IMR-90 (cell line): Measurements from ENCODE around the gene KIF22. TPM values are rescaled to one million over a fixed set of nuclear protein-coding genes. Genes with fewer than 3 reads are reported as not detected.

Experiments used
- ATAC-seq: fragments of 200-7000 bp; cut with Tn5 transposase; 2 replicates; pipeline ENCODE4 v1.9.1; 2020; ENCODE audit warnings: low read depth, mild to moderate bottlenecking, moderate library complexity
- BruUV-seq: library from RNA; stranded (reverse); fragments of 400-500 nt; replicated peaks from 2 replicates; lab custom pipeline; 2021; lab: Mats Ljungman, UMichigan
- CTCF ChIA-PET: fragments of 300-600 bp; formaldehyde crosslinking; extraction: SDS; loops from one replicate; lab custom pipeline; 2021; ENCODE audit warnings: antibody characterized with exemption; lab: Yijun Ruan, JAX
- POLR2A ChIA-PET: fragments of 300-600 bp; sonication (Branson Sonifier 250); formaldehyde crosslinking; loops from one replicate; lab custom pipeline; 2022; ENCODE audit warnings: antibody characterized with exemption; ENCODE audit not compliant: unreplicated experiment; lab: Charles Lee
- DNase-seq: peaks from one replicate; pipeline ENCODE4 v3.0.0; 2013
- H2AFZ ChIP-seq: replicated peaks from 2 replicates; pipeline ENCODE3; 2013; ENCODE audit warnings: low read length, mild to moderate bottlenecking; ENCODE audit not compliant: poor library complexity
- H2AK5ac ChIP-seq: 2 replicates; pipeline ENCODE4 v1.6.1; 2013; ENCODE audit warnings: low read depth, low read length, inconsistent platforms
- H2AK9ac ChIP-seq: replicated peaks from 2 replicates; pipeline ENCODE3; 2013; ENCODE audit warnings: mild to moderate bottlenecking, low read depth, low read length, moderate library complexity; ENCODE audit not compliant: poor library complexity
- H2BK120ac ChIP-seq: 2 replicates; pipeline ENCODE4 v1.6.1; 2013; ENCODE audit warnings: low read depth, low read length, inconsistent platforms
- H2BK15ac ChIP-seq: 3 replicates; pipeline ENCODE4 v1.6.1; 2013; ENCODE audit warnings: low read depth, low read length, inconsistent platforms
- H2BK20ac ChIP-seq: 2 replicates; pipeline ENCODE4 v1.6.1; 2013; ENCODE audit warnings: low read depth, mild to moderate bottlenecking, inconsistent platforms, low read length, moderate library complexity
- H2BK5ac ChIP-seq: 2 replicates; pipeline ENCODE4 v1.6.1; 2013; ENCODE audit warnings: mild to moderate bottlenecking, low read depth, low read length, inconsistent platforms; ENCODE audit not compliant: poor library complexity, severe bottlenecking
- H3K14ac ChIP-seq: replicated peaks from 2 replicates; pipeline ENCODE4 v1.6.1; 2013; ENCODE audit warnings: low read depth, low read length, inconsistent platforms
- H3K18ac ChIP-seq: 2 replicates; pipeline ENCODE4 v1.6.1; 2013; ENCODE audit warnings: low read depth, low read length, control low read depth
- H3K23ac ChIP-seq: 2 replicates; pipeline ENCODE4 v1.6.1; 2013; ENCODE audit warnings: low read depth, low read length, inconsistent platforms
- H3K27ac ChIP-seq: 2 replicates; pipeline ENCODE4 v1.5.1; 2013; ENCODE audit warnings: mild to moderate bottlenecking, control low read depth, low read length; ENCODE audit not compliant: insufficient read depth
- H3K27me3 ChIP-seq: 2 replicates; pipeline ENCODE4 v1.6.1; 2013; ENCODE audit warnings: low read length; ENCODE audit not compliant: control insufficient read depth, insufficient read depth
- H3K36me3 ChIP-seq: 2 replicates; pipeline ENCODE4 v1.6.1; 2013; ENCODE audit warnings: low read length, mixed read lengths; ENCODE audit not compliant: control insufficient read depth, insufficient read depth
- H3K4ac ChIP-seq: 2 replicates; pipeline ENCODE4 v1.6.1; 2013; ENCODE audit warnings: low read depth, low read length, inconsistent platforms
- H3K4me1 ChIP-seq: 2 replicates; pipeline ENCODE4 v1.6.1; 2013; ENCODE audit warnings: low read length, mixed read lengths; ENCODE audit not compliant: control insufficient read depth, insufficient read depth
- H3K4me2 ChIP-seq: 2 replicates; pipeline ENCODE4 v1.6.1; 2013; ENCODE audit warnings: low read depth, mild to moderate bottlenecking, control low read depth, low read length, moderate library complexity
- H3K4me3 ChIP-seq: 2 replicates; pipeline ENCODE4 v1.5.1; 2013; ENCODE audit warnings: low read depth, mild to moderate bottlenecking, control low read depth, low read length, moderate library complexity; ENCODE audit not compliant: insufficient read depth
- H3K56ac ChIP-seq: 2 replicates; pipeline ENCODE4 v1.6.1; 2013; ENCODE audit warnings: low read length, inconsistent platforms; ENCODE audit not compliant: insufficient read depth; ENCODE audit errors: extremely low read depth
- H3K79me1 ChIP-seq, 2 experiments: 2 replicates each; pipeline ENCODE4 v1.6.1; 2013; ENCODE audit warnings: low read length in 2 of 2, inconsistent platforms in 1 of 2, low read depth in 1 of 2
- H3K9ac ChIP-seq: 2 replicates; pipeline ENCODE4 v1.6.1; 2013; ENCODE audit warnings: low read depth, low read length, control low read depth
- H3K9me1 ChIP-seq: 2 replicates; pipeline ENCODE4 v1.6.1; 2013; ENCODE audit warnings: low read length, inconsistent platforms; ENCODE audit not compliant: insufficient read depth
- H3K9me3 ChIP-seq: 2 replicates; pipeline ENCODE4 v1.6.1; 2013; ENCODE audit warnings: low read length; ENCODE audit not compliant: control insufficient read depth, insufficient read depth
- H4K20me1 ChIP-seq: 2 replicates; pipeline ENCODE4 v1.6.1; 2013; ENCODE audit warnings: low read length, inconsistent platforms; ENCODE audit not compliant: insufficient read depth
- H4K5ac ChIP-seq: 2 replicates; pipeline ENCODE4 v1.6.1; 2013; ENCODE audit warnings: mild to moderate bottlenecking, low read depth, low read length, control low read depth
- H4K8ac ChIP-seq, 2 experiments: 2 replicates each; pipeline ENCODE4 v1.6.1; 2013; ENCODE audit warnings: low read depth in 2 of 2, low read length in 2 of 2, control low read depth in 1 of 2, inconsistent platforms in 1 of 2
- H4K91ac ChIP-seq: 2 replicates; pipeline ENCODE4 v1.6.1; 2013; ENCODE audit warnings: low read depth, low read length, inconsistent platforms; ENCODE audit not compliant: insufficient read depth
- BHLHE40 ChIP-seq: fragments of 150-350 bp; IDR thresholded peaks from 2 replicates; pipeline ENCODE4 v1.6.1; 2016; ENCODE audit warnings: mild to moderate bottlenecking, low read depth, low read length
- CEBPB ChIP-seq: IDR thresholded peaks from 2 replicates; pipeline ENCODE4 v1.6.1; 2012; ENCODE audit warnings: low read depth, low read length, improper control_type of control experiment
- CHD1 ChIP-seq: IDR thresholded peaks from 2 replicates; pipeline ENCODE4 v1.6.1; 2012; ENCODE audit warnings: low read depth, low read length, improper control_type of control experiment
- CTCF ChIP-seq: conservative IDR thresholded peaks from 2 replicates; pipeline ENCODE4 v1.5.1; 2012; ENCODE audit warnings: mild to moderate bottlenecking, low read depth, low read length, improper control_type of control experiment
- FOS ChIP-seq: fragments of 150-350 bp; IDR thresholded peaks from 2 replicates; pipeline ENCODE4 v1.6.1; 2016; ENCODE audit warnings: low read depth, low read length
- MAFK ChIP-seq: IDR thresholded peaks from 2 replicates; pipeline ENCODE4 v1.6.1; 2012; ENCODE audit warnings: low read depth, low read length, improper control_type of control experiment
- MAZ ChIP-seq: IDR thresholded peaks from 2 replicates; pipeline ENCODE4 v1.6.1; 2012; ENCODE audit warnings: low read depth, mild to moderate bottlenecking, low read length, improper control_type of control experiment, moderate library complexity, borderline replicate concordance
- MXI1 ChIP-seq: IDR thresholded peaks from 2 replicates; pipeline ENCODE4 v1.6.1; 2012; ENCODE audit warnings: low read depth, mild to moderate bottlenecking, low read length, moderate library complexity, borderline replicate concordance
- NFE2L2 ChIP-seq: fragments of 150-350 bp; IDR thresholded peaks from 2 replicates; pipeline ENCODE4 v1.6.1; 2016; ENCODE audit warnings: low read depth, mild to moderate bottlenecking, low read length
- POLR2A ChIP-seq: IDR thresholded peaks from 2 replicates; pipeline ENCODE4 v1.6.1; 2012; ENCODE audit warnings: mild to moderate bottlenecking, low read depth, low read length
- RAD21 ChIP-seq: IDR thresholded peaks from 2 replicates; pipeline ENCODE4 v1.6.1; 2012; ENCODE audit warnings: low read length, improper control_type of control experiment
- RFX5 ChIP-seq: IDR thresholded peaks from 2 replicates; pipeline ENCODE4 v1.8.0; 2012; ENCODE audit warnings: low read depth, mild to moderate bottlenecking, low read length, moderate library complexity
- SMC3 ChIP-seq: fragments of 150-350 bp; IDR thresholded peaks from 2 replicates; pipeline ENCODE4 v1.6.1; 2016; ENCODE audit warnings: low read depth, mild to moderate bottlenecking, antibody characterized with exemption, low read length, moderate library complexity
- USF2 ChIP-seq: fragments of 150-350 bp; IDR thresholded peaks from 2 replicates; pipeline ENCODE4 v1.6.1; 2017; ENCODE audit warnings: mild to moderate bottlenecking, antibody characterized with exemption, low read length, low read depth
- WGBS, 2 experiments: methylation state at CpG; one replicate each; pipeline versions ENCODE4 v1.1.5 to v1.1.7; 2013; ENCODE audit warnings: missing lambda C conversion rate in 2 of 2; ENCODE audit not compliant: insufficient read length in 1 of 2; ENCODE audit errors: extremely low coverage in 2 of 2; 5-methylcytosine and 5-hydroxymethylcytosine counted together
- dilution Hi-C: fragments of 300-500 bp; cut with HindIII; formaldehyde crosslinking; loops from one replicate; pipeline ENCODE4 v1.14.3; 2018; ENCODE audit warnings: low sequenced_read_pairs; ENCODE audit not compliant: unreplicated experiment
- in situ Hi-C: fragments of 300-500 bp; cut with MboI; formaldehyde crosslinking; loops from 3 replicates; pipeline ENCODE4 v1.14.3; 2019; ENCODE audit warnings: low sequenced_read_pairs, inconsistent platforms, mixed read lengths
- intact Hi-C: fragments of 100-400 bp; cut with micrococcal nuclease; formaldehyde crosslinking; loops from 2 replicates; pipeline ENCODE4 v1.10.0; 2022
- polyA plus RNA-seq, 3 experiments: library from polyadenylated mRNA; depleted of rRNA; stranded (reverse); fragments of >200 nt; gene quantifications; 2 replicates each; pipeline ENCODE4 v1.2.3, GENCODE V29; 2012; ENCODE audit warnings: low replicate concordance in 1 of 3
- total RNA-seq: library from RNA; depleted of rRNA; stranded (reverse); fragments of >200 nt; gene quantifications from 2 replicates; pipeline ENCODE4 v1.2.3, GENCODE V29; 2012
- TF ChIP-seq, protein P1 (sequence below): fragments of 150-350 bp; IDR thresholded peaks from 2 replicates; pipeline ENCODE4 v1.6.1; 2016; ENCODE audit warnings: low read depth, mild to moderate bottlenecking, low read length, moderate library complexity, borderline replicate concordance

KIF22 gene
- total and polyA plus RNA-seq, 2 of the 4 experiments (the other 2 are of a cell fraction): 43.0 to 65.1 TPM

- peak; percentile 22 for DNase-seq
- Histone ChIP-seq H4K20me1 (no peaks in the 10 kb centered on the region), H2BK5ac (no peak overlapping the region), H3K9ac (no peak overlapping the region), H3K56ac (no peak overlapping the region), H3K9me1 (peaks cover 2% of the 10 kb centered on the region), H4K8ac (peak overlapping the region in 1 of 2 experiments; percentile 79; a peak in 2 of 4 replicates), H2BK120ac (no peak overlapping the region), H3K4me1 (peaks cover 4% of the 10 kb centered on the region), H3K79me1 (peaks cover 0 to 2% of the 10 kb centered on the region in 2 experiments; a peak in 1 of 4 replicates), H3K4ac (no peak overlapping the region), H3K27me3 (peaks cover 21% of the 10 kb centered on the region), H4K91ac (no peak overlapping the region), H3K4me3 (peak overlapping the region; percentile 12; the same call in 1 of the 2 replicates), H3K27ac (no peak overlapping the region), H2BK15ac (no peak overlapping the region), H2AK5ac (no peak overlapping the region), H2AFZ (peak overlapping the region; percentile 93), H2BK20ac (no peak overlapping the region), H3K9me3 (no peaks in the 10 kb centered on the region), H3K14ac (no peak overlapping the region), H3K18ac (no peak overlapping the region), H3K36me3 (no peaks in the 10 kb centered on the region), H3K23ac (no peak overlapping the region), H2AK9ac (no peak overlapping the region), H3K4me2 (peak overlapping the region; percentile 32), H4K5ac (peak overlapping the region; percentile 25; the same call in 1 of the 2 replicates)
- POLR2A ChIA-PET: no interaction called here
- intact Hi-C loops (loop anchor here (10.0 kb wide), 1 partner anchor 50 kb away; no protein-coding TSS in a partner anchor), in situ Hi-C loops (no loop called here), dilution Hi-C loops (no loop called here)
- ATAC-seq: peak; percentile 94
- CTCF ChIA-PET: interaction anchor here (0.6 kb wide), 1 partner anchor 8 kb away, joined by 3 read pairs; no protein-coding TSS in a partner anchor
- BruUV-seq: no TSS peak
- WGBS, 2 experiments: 39% methylated on average over 6 of the region's 38 CpGs; no CpG with 5 or more reads in 1 of the 2 experiments
- TF ChIP-seq MXI1: no peak
- no peak for TF ChIP-seq FOS
- TF ChIP-seq POLR2A: no peak
- TF ChIP-seq CTCF: peak; percentile 61
- TF ChIP-seq BHLHE40: no peak
- no peak for TF ChIP-seq MAFK
- no peak; the same call in 1 of the 2 replicates for TF ChIP-seq MAZ
- TF ChIP-seq CEBPB: no peak
- TF ChIP-seq USF2: no peak
- TF ChIP-seq, protein P1, sequence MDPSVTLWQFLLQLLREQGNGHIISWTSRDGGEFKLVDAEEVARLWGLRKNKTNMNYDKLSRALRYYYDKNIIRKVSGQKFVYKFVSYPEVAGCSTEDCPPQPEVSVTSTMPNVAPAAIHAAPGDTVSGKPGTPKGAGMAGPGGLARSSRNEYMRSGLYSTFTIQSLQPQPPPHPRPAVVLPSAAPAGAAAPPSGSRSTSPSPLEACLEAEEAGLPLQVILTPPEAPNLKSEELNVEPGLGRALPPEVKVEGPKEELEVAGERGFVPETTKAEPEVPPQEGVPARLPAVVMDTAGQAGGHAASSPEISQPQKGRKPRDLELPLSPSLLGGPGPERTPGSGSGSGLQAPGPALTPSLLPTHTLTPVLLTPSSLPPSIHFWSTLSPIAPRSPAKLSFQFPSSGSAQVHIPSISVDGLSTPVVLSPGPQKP: no peak
- peak; percentile 26; the same call in 1 of the 2 replicates for TF ChIP-seq RAD21
- TF ChIP-seq SMC3: 0 out of 2 replicates have a peak, but pooled peaks have one; percentile 13
- no peak for TF ChIP-seq RFX5
- no peak for TF ChIP-seq NFE2L2
- TF ChIP-seq CHD1: no peak
Measured at GRCh38 chr16:29784901-29785500, 5.5 kb upstream of the KIF22 start.
